Fibroblast of skin of scalp (primary cell): ENCODE measurements around the gene GSTT2B.
"Not testable (repeated sequence)": the region's sequence is repeated elsewhere in the genome, so short reads cannot be mapped to it uniquely, and the experiment has no call there.

Experiments
- DNase-seq: peaks from one replicate; pipeline ENCODE4 v3.0.0-alpha.2; 2013

The GSTT2B gene

DNA sequence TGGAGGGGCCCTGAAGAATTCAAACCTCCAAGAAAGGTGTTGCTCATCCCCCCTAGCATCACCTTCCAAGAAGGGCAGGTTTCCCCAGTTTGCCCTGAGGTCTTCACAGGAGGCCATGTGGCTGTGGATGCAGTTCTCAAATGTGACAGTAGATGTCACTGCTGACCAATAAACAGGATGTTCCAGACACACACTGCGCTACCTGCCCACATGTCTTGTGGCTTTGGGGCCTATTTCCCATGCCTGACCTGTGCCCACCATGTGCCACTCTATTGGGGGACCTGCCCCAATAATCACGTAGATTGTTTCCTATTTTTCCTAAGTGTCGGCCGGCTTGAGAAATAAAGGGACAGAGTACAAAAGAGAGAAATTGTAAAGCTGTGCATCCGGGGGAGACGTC, 23.4 kb upstream of the GSTT2B start:
- peak; percentile 33 for DNase-seq

DNA sequence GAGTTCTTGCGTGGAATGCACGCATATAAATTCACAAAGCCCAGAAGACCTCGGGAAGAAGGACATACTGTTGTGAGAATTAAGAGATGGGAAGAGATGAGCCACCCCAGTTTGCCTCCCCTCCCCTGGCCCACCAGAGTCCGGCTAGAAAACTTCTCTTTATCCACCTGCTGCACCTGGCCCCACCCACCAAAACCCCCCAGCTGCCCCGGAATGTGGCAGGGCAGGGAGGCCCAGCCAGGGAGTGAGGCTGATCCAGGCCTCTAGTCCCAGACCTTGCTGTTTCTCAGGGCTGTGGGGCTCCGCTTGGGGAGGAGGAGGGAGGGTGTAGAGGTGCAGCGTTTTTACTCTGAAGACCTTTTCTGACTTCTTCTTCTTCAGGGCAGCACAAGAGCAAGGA, 19.6 kb upstream of the GSTT2B start:
- not testable (repeated sequence) for DNase-seq

DNA sequence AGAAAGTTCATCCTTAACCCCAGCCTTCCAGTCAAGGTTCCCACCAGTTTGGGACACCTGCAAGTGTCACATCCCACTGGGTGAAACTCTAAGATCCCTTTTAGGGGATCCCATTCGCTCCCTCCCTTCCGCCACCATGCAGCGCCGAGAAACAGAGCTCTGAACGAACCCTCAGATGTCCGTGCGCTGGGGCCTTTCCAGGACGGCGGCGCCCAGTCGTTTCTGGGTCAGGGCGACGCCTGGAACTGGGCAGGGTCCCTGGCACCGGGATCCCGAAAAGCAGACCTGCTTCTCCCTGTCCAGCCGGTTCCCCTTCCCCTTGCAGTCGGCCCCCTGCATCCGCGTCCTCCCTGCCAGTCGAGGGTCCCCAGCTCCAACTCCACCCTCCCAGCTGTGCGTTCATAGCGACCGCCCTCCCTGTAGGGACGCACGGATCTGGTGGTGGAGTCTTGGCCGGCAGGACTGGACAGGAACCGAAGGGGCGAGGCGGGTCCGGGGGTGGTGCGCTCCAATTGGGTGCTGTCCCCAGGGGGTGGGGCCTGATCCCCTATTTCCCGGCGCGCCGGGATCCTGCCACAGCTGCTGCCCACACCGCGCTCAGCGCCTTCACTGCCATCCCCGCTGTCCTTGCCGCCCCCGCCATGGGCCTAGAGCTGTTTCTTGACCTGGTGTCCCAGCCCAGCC, 18.7 kb upstream of the GSTT2B start, which contains the start of gene GSTT2:
Gene GSTT2 (plus strand): TSS at position 578 of the 684 bp plus-strand sequence.
- DNase-seq: not testable (repeated sequence)

DNA sequence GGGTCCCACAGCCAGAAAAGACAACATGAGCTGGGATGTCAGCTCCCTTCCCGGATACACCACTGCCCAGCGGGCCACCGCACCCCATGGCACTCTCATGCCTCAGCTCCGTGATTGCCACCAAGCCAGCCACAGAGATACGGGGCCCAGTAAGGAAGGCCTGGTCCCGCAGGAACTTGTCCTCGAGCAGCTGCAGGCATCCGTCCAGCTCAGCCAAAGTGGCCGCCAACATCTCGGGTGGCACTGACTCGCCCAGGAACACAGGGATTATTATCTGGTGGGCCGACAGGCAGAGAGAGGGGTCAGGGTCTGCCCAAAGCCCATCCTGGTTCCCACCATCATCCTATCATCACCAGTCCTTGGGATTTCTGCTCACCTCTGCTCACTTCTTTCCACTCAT, 16.3 kb upstream of the GSTT2B start:
- DNase-seq: not testable (repeated sequence)

DNA sequence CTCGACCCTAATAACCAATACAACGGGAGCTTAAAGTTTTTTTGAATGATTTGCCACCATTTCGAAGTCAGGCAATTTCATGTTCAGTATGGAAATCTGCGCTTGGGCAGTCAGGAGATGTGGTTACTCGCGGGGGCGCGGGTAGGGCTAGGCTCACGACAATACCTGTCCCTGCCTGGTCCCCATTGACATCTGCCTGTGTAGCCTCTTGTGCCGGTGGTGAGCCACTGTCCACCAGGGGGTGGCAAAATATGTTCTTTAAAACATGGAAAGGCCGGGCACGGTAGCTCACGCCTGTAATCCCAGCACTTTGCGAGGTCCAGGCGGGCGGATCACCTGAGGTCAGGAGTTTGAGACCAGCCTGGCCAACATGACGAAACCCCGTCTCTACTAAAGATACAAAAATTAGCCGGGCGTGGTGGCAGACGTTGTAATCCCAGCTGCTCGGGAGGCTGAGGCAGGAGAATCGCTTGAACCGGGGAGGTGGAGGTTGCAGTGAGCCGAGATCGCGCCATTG, 13.9 kb upstream of the GSTT2B start:
- not testable (repeated sequence) for DNase-seq

DNA sequence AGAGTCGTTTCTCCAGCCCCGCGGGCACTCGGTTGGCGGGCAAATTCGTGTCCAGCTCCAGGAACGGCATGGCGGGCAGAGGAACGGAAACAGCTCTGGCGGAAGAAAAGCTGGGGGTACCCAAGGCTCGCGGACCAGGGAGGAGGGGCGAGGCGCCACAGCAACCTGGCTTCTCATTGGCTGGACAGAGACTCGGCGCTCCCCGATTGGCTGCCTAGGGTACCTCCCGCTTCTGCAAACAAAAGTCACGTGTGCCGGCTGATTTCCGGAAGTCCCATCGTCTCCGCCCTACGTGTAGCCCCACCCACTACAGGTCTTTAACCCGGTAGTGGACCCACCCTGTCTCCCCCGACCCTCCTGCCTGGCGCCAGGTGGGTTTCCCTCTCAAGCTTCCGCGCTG, 13.3 kb upstream of the GSTT2B start, which contains the start of gene DDT:
Gene DDT (minus strand): TSS at position 97 of the 400 bp plus-strand sequence. CDS start 27 bp downstream, at position 70.
- DNase-seq: not testable (repeated sequence)

DNA sequence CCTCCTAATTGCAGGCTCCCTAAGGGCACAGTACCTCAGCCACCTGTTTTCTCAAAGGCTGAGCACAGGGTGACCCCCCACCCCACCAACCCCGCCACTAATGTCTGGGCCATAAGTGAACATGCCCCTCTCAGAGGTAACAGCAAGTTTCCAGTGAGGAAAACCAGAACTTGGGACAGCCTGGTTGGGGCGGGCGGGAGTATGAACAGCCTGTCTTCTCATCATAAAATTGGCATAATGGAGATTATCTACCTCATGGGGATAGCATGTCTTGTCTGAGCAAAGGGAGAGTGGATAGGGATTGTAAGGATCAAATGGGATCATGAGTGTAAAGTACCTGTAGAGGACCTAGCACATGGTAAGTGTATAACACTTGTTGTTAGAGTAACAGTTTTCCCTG, 10.9 kb upstream of the GSTT2B start:
- DNase-seq: not testable (repeated sequence)

DNA sequence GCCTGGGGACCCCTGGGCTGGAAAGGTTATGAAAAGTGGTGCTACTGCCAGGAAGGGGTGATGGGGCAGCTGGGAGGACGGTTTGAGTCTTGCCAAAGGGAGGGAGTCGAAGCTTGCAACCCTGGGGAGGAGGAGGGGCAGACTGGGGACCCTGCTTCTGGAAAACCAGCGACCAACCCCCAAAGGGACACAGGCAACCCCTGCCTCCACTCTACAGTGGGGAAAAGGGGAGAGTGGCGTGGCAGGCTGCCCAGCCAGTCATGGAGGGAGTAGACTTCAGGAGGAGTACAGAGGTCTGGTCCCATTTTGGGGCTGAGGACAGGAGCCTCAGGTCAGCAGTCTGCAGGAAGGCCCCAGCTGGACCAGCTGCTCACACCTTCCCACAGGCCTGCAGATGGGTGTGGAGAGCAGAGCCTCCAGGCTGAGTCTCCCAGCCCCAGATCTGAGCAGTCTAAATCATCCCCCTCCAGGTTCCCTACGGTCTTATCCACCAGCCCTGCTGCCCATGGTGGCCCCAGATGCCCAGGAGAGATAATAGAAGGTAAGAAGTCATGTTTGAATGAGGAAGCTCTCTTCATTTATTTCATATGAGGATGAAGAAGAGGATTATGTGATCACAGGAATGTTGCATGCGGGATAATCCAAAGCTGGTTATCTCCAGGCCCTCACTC, 10.0 kb upstream of the GSTT2B start:
- no peak for DNase-seq

DNA sequence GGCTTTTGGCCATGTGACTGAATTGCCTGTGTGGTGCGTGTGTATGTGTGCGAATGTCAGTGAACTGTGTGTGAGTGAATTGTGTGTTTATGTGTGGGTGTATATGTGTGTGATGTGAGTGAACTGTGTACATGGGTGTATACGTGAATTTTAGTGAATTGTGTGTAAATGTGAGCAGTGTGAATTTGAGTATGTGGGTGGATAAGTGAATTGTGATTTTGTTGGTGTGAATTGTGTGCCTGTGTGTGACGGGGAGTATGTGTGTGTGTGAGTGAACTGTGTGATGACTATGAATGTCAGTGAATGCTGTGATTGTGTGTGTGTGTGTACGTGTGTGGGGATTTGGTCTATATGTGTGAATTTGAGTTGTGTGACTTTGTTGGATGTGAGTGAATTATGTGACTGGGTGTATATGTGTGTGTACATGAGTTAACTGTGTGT, 9.2 kb upstream of the GSTT2B start:
- DNase-seq: no peak

DNA sequence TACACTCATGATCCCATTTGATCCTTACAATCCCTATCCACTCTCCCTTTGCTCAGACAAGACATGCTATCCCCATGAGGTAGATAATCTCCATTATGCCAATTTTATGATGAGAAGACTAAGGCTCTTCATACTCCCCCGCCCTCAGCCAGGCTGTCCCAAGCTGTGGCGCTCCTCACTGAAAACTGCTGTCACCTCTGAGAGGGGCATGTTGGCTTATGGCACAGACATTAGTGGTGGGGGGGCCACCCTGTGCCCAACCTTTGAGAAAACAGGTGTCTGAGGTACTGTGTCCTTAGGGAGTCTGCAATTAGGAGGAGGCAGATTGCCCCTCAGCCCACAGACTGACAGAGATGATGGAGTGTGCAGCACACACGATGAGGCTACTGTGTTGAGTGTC, 8.1 kb upstream of the GSTT2B start:
- DNase-seq: no peak

DNA sequence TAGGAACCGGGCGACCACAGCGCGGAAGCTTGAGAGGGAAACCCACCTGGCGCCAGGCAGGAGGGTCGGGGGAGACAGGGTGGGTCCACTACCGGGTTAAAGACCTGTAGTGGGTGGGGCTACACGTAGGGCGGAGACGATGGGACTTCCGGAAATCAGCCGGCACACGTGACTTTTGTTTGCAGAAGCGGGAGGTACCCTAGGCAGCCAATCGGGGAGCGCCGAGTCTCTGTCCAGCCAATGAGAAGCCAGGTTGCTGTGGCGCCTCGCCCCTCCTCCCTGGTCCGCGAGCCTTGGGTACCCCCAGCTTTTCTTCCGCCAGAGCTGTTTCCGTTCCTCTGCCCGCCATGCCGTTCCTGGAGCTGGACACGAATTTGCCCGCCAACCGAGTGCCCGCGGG, 5.6 kb upstream of the GSTT2B start, which contains the start of gene DDTL:
Gene DDTL (plus strand): TSS at position 321 of the 400 bp plus-strand sequence. CDS start 27 bp downstream, at position 348.
- DNase-seq: not testable (repeated sequence)

DNA sequence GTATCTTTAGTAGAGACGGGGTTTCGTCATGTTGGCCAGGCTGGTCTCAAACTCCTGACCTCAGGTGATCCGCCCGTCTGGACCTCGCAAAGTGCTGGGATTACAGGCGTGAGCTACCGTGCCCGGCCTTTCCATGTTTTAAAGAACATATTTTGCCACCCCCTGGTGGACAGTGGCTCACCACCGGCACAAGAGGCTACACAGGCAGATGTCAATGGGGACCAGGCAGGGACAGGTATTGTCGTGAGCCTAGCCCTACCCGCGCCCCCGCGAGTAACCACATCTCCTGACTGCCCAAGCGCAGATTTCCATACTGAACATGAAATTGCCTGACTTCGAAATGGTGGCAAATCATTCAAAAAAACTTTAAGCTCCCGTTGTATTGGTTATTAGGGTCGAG, 5.1 kb upstream of the GSTT2B start:
- not testable (repeated sequence) for DNase-seq

DNA sequence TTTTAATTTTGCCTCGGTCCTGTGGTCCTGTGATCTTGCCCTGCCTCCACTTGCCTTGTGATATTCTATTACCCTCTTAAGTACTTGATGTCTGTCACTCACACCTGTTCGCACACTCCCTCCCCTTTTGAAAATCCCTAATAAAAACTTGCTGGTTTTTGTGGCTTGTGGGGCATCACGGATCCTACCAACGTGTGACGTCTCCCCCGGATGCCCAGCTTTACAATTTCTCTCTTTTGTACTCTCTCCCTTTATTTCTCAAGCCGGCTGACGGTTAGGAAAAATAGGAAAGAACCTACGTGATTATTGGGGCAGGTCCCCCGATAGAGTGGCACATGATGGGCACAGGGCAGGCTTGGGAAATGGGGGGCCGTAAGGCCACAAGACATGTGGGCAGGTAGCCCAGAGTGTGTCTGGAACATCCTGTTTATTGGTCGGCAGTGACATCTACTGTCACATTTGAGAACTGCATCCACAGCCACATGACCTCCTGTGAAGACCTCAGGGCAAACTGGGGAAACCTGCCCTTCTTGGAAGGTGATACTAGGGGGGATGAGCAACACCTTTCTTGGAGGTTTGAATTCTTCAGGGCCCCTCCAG, 4.6 kb downstream of the GSTT2B start:
- peak; percentile 67 for DNase-seq

DNA sequence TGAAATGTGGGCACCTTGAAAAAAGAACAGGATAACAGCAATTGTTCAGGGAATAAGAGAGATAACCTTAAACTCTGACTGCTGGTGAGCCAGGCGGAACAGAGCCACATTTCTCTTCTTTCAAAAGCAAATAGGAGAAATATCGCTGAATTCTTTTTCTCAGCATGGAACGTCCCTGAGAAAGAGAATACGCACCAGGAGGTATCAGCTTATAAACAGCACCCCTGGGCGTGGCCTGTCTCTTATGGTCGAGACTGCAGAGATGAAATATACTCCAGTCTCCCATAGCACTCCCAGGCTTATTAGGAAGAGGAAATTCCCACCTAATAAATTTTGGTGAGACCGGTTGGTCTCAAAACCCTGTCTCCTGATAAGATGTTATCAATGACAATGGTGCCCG, 5.1 kb downstream of the GSTT2B start:
- DNase-seq: not testable (repeated sequence)

DNA sequence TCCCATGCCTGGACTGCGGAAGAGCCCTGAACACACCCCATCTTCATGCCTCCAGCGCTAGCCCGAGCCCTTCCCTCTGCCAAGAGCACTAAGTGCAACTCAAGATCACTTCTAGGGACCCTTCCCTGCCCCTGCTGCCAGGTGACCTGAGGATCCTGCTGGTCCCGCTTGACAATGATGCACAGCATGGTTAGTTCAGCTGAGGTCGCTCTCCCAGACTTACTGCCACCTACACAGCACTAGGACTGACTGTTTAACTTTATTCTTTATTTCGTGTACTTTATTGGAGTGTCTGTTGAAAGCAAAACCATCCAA, 6.0 kb downstream of the GSTT2B start:
- not testable (repeated sequence) for DNase-seq

DNA sequence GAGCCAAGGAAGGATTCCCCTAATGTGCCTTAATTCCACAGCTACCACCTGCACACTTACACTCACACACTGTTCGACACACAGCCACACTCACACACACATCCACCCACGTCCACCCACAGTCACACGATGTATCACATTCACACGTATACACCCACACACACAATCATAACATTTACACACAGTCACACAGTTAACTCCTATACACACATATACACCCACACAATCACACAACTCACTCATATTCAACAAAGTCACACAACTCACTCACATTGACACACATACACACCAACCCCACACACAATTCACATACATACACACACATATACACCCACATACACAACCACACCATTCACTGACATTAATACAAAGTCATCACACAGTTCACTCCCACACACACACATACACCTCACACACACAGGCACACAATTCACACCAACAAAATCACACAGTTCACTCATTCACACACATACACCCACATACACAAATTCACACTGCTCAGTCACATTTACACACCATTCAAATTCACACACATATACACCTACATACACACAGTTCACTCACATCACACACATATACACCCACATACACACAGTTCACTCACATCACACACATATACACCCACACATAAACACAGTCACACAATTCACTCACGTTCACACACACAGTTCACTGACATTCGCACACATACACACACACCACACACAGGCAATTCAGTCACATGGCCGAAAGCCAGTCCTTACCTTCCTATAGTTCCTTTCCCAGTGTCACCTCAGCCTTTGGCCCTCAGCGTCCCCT, 6.6 kb downstream of the GSTT2B start:
- DNase-seq: not testable (repeated sequence)

DNA sequence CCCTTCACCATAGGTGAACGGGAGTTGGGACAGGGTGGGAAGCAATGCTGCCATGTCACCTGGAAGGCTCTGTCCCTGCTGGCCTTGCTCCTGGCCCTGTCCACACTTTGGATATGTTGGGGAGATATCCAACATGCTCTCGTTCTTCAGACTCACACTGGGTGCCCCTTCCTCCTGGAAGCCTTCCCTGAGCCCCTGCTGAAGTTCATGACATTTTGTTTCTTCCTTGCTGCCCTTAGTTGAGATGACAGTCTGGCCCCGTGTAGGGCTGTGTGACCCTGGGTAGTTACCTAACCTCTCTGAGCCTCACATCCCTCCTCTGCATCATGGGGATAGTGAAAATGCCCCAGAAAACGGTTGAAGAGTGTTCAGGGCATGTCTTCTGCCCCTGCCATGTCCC, 7.5 kb downstream of the GSTT2B start:
- DNase-seq: not testable (repeated sequence)

DNA sequence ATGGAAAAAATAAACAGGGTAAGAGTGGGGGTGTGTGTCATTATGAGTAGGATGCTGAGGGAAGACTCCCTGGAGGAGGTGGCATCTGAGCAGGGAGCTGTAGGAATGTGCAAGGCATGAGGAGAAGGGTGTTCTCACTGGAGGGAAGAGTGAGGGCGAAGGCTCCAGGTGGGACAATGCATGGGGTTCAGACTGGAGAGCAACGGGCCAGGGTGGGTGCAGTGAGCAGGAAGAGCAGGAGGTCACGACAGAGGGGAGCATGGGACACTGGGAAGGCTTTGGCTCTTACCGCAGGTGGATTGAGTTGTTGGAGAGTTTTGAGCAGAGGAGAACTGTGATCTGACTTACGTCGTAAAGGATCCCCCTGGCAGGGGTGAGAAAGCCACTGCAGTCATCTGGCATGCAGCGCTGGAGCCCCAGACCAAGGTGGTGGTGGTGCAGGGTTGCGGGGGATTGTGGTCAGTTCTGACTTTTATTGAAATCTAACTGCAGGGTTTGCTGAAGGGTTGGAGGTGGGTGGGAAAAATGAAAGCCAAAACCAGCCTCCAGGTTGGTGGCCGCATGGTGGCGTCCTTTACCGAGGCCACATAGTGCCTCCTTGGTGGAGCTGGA, 8.1 kb downstream of the GSTT2B start:
- not testable (repeated sequence) for DNase-seq

DNA sequence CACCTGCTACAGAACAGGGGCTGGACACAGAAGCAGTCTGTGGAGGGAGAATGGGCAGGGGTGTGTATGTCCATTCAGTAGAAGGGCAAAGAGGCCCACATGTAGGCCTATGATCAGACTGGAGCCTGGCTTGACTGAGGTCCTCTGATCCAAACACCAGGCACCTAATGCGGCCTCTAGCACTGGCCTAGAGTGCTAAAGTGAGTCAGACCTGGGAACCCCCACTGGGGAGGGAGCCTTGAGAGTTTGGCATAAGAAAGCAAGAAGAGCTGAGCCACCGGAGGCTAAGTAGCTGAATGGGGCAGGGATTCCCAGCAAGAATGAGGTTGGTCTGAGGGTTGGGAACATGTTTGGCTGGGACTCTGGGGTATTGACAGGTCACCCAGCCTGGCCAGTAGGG, 9.6 kb downstream of the GSTT2B start:
- DNase-seq: not testable (repeated sequence)

DNA sequence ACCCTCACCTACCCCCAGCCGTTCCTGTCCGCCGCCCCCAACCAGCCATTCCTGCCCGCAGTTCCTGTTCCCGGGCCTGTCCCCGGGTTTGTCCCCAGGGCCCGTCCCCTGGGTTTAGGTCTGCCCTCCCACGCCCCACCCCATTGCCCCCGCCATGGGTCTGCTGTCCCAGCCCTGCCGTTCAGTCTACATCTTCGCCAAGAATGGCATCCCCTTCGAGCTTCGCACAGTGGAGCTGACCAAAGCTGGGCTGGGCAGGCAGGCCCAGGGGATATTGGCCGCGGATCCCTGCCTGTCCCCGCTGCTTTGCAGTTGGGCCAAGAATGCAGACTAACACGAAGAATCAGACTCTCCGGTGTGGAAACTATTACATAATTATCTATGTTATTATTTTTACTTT, 11.2 kb downstream of the GSTT2B start:
- DNase-seq: not testable (repeated sequence)

DNA sequence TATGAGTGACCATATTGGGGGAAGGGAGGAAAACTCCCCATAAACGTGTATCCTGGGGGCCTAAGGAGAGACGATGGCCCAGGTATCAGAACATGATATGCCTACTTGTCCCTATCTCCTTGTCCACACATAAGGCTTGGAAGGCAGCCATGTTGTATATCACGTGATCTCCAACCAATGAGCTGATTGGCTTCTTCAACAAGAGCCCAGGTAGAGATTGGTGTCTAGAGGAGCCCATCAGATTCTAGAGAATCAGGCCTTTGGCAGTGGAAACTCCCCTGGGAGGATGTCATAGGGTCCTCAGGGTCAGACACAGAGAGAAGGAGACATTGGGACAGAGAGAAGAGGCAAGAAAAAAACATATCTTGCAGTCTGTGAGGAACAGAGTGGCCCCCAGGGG, 13.6 kb downstream of the GSTT2B start:
- not testable (repeated sequence) for DNase-seq

DNA sequence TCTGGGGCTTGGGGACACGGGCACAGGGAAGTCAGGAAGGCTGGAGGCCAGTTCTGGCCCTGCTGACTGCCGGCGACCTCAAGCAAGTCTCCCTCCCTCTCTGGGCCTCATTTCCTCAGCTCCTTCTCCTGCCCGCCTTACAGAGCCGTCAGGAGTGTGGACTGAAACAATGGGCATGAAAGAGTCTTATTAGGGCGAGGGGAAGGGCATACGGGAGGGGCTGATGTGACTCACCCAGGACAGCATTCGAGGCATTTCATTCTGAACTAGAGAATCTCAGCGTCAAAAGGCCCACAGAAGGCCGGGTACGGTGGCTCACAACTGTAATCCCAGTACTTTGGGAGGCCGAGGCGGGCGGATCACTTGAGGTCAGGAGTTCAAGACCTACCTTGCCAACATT, 20.8 kb downstream of the GSTT2B start:
- not testable (repeated sequence) for DNase-seq
